Endothelial cell (in vitro differentiated cells): ENCODE results near the gene PPWD1. TPM values are rescaled to one million over a fixed set of nuclear protein-coding genes. Genes with fewer than 3 reads are reported as not detected.

Experiments
- DNase-seq: peaks from one replicate; pipeline ENCODE4 v3.0.0; 2021; ENCODE audit warnings: low spot score
- H3K27ac Mint-ChIP-seq: one replicate; pipeline ENCODE4 v1.8.0; 2021; ENCODE audit warnings: mixed read lengths, inconsistent platforms; ENCODE audit not compliant: unreplicated experiment
- H3K27me3 Mint-ChIP-seq: one replicate; pipeline ENCODE4 v1.8.0; 2021; ENCODE audit warnings: mild to moderate bottlenecking, moderate library complexity, mixed read lengths, inconsistent platforms; ENCODE audit not compliant: unreplicated experiment
- H3K36me3 Mint-ChIP-seq: one replicate; pipeline ENCODE4 v1.8.0; 2021; ENCODE audit warnings: mild to moderate bottlenecking, low read depth, mixed read lengths, inconsistent platforms; ENCODE audit not compliant: unreplicated experiment
- H3K4me1 Mint-ChIP-seq: one replicate; pipeline ENCODE4 v1.8.0; 2021; ENCODE audit warnings: mild to moderate bottlenecking, mixed read lengths, inconsistent platforms; ENCODE audit not compliant: unreplicated experiment
- H3K4me3 Mint-ChIP-seq: one replicate; pipeline ENCODE4 v1.8.0; 2021; ENCODE audit warnings: mild to moderate bottlenecking, mixed read lengths, inconsistent platforms; ENCODE audit not compliant: unreplicated experiment
- H3K9me3 Mint-ChIP-seq: one replicate; pipeline ENCODE4 v1.8.0; 2021; ENCODE audit warnings: mixed read lengths, inconsistent platforms; ENCODE audit not compliant: unreplicated experiment
- long read RNA-seq: library from polyadenylated mRNA; unstranded; transcript quantifications from one replicate; pipeline ENCODE4 v2.0.0, GENCODE V29; 2020; ENCODE audit not compliant: unreplicated experiment
- total RNA-seq: library from RNA; stranded (reverse); fragmentation: NEBNext Ultra II Directional; extraction: Animal tissue kit (Norgen Biotek cat#: 25700); gene quantifications from one replicate; pipeline ENCODE4 v1.2.1, GENCODE V29; 2021; ENCODE audit not compliant: unreplicated experiment
- TF ChIP-seq, protein P1 (sequence below): fragments of 200-600 bp; sonication (generic); IDR thresholded peaks from one replicate; pipeline ENCODE4 v1.5.0; 2021; ENCODE audit warnings: antibody characterized with exemption; ENCODE audit not compliant: unreplicated experiment

Gene PPWD1
- total RNA-seq, result 44.9 TPM
- long read RNA-seq, transcript PPWD1-201 (11 exons, 2,166 nt), result major isoform, 23 of 35 reads
- long read RNA-seq, partial matches to known transcripts, result 0 of 35 reads
- long read RNA-seq, other reads (novel, unspliced or antisense), result 10 of 35 reads

GRCh38 chr5:65562731-65563701 is at the start of gene PPWD1, which contains the start of gene CENPK:
Gene PPWD1, plus strand, starts transcription at chr5:65563296. Its CDS starts 15 bp downstream, at chr5:65563311.
Gene CENPK, minus strand, starts transcription at chr5:65563168. Its CDS starts 8,261 bp downstream, at chr5:65554907.
- peaks cover 28% of the 10 kb centered on the region for H3K4me1 Mint-ChIP-seq
- peak within 1 kb of the TSS; percentile 97 for H3K27ac Mint-ChIP-seq
- no peaks in the 10 kb centered on the region for H3K9me3 Mint-ChIP-seq
- peak within 1 kb of the TSS; percentile 97 for H3K4me3 Mint-ChIP-seq
- TF ChIP-seq, protein P1, sequence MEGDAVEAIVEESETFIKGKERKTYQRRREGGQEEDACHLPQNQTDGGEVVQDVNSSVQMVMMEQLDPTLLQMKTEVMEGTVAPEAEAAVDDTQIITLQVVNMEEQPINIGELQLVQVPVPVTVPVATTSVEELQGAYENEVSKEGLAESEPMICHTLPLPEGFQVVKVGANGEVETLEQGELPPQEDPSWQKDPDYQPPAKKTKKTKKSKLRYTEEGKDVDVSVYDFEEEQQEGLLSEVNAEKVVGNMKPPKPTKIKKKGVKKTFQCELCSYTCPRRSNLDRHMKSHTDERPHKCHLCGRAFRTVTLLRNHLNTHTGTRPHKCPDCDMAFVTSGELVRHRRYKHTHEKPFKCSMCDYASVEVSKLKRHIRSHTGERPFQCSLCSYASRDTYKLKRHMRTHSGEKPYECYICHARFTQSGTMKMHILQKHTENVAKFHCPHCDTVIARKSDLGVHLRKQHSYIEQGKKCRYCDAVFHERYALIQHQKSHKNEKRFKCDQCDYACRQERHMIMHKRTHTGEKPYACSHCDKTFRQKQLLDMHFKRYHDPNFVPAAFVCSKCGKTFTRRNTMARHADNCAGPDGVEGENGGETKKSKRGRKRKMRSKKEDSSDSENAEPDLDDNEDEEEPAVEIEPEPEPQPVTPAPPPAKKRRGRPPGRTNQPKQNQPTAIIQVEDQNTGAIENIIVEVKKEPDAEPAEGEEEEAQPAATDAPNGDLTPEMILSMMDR, result no peak
- H3K27me3 Mint-ChIP-seq, result peaks cover 9% of the 10 kb centered on the region
- peak; percentile 90 for DNase-seq
- no peaks in the 10 kb centered on the region for H3K36me3 Mint-ChIP-seq

DNA sequence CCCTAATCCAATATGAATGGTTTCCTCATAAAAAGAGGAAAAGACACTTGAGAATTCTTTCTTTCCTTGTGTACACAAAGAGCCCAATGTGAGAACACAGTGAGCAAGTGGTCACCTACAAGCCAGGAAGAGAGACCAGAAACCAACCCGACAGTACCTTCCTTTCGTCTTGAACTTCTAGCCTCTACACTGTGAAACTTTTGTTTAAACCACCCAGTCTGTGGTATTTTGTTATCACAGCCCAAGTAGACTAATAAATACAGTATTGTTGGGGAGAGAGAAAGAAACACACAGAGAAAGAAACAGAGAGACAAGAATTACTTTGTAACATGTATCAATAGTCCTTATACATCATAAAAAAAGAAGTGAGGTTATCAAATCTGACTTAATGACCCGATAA is 37.4 kb upstream of the PPWD1 start:
- H3K27me3 Mint-ChIP-seq, result peaks cover 1% of the 10 kb centered on the region
- peaks cover 3% of the 10 kb centered on the region for H3K4me1 Mint-ChIP-seq
- H3K36me3 Mint-ChIP-seq, result peaks cover 4% of the 10 kb centered on the region
- no peak overlapping the region for H3K4me3 Mint-ChIP-seq
- no peak for DNase-seq
- no peak overlapping the region for H3K27ac Mint-ChIP-seq
- TF ChIP-seq, protein P1, result no peak
- H3K9me3 Mint-ChIP-seq, result no peaks in the 10 kb centered on the region

DNA sequence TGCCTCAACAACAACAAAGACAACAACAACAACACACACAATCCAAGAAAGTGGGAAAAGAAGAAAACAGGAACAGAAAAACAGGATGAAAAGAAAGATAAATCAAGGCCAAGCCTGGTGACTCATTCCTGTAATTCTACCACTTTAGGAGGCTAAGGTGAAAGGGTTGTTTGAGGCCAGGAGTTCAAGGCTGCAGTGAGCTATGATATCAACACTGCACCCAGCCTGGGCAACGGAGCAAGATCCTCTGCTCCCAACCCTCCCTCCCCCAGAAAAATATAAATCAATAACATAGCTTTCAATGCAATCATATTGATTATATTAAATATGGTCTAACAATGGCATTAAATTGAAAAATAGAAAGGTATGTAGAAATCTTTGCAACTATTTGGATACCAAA is 32.2 kb upstream of the PPWD1 start:
- Mint-ChIP-seq H3K4me1 (no peaks in the 10 kb centered on the region), H3K27ac (no peak overlapping the region), H3K4me3 (no peak overlapping the region), H3K36me3 (peaks cover 4% of the 10 kb centered on the region), H3K9me3 (no peaks in the 10 kb centered on the region), H3K27me3 (peaks cover 1% of the 10 kb centered on the region)
- DNase-seq, result no peak
- TF ChIP-seq, protein P1, result no peak

DNA sequence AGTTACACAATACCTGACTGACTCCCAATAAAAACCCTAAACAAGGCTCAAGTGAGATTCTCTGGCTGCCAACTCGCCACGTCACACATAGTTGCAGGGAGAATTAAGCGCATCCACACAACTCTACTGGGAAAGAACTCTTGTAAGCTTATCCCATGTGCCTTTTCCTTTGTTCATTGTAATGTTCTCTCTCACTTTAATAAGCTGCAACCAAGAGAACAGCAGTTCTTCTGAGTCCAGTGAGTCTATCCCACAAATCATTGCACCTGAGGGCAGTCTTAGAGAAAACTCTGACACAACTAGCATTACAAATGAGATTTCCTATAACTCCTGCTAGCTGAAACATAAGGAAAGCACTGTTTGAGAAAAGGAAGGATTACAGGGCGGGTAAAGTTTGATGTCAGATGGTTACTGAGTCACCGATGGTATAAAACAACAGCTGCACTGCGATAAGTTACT is 27.5 kb upstream of the PPWD1 start:
- Mint-ChIP-seq H3K4me3 (no peak overlapping the region), H3K36me3 (no peaks in the 10 kb centered on the region), H3K27me3 (no peaks in the 10 kb centered on the region), H3K4me1 (no peaks in the 10 kb centered on the region), H3K9me3 (no peaks in the 10 kb centered on the region), H3K27ac (no peak overlapping the region)
- no peak for DNase-seq
- TF ChIP-seq, protein P1, result no peak
